Lower leg skin (tissue), 4 donors: ENCODE results near the gene SH3RF3. TPM values are rescaled to one million over a fixed set of nuclear protein-coding genes. Genes with fewer than 3 reads are reported as not detected.

Experiments
- DNase-seq, 2 donors: peaks; one replicate each; pipeline ENCODE4 v3.0.0-alpha.2; 2019; ENCODE audit warnings: low spot score in 2 of 2
- H3K4me3 ChIP-seq: fragments of 200-600 bp; sonication (generic); 2 replicates; pipeline ENCODE4 v1.5.1; 2017; ENCODE audit warnings: mild to moderate bottlenecking, low read depth; ENCODE audit not compliant: poor library complexity, severe bottlenecking
- POLR2A ChIP-seq, 2 donors: fragments of 450-650 bp; IDR thresholded peaks; one replicate each; pipeline ENCODE4 v1.6.1; 2016 to 2017; ENCODE audit warnings: antibody characterized with exemption in 2 of 2, mild to moderate bottlenecking in 1 of 2, moderate library complexity in 1 of 2
- WGBS, 2 donors: methylation state at CpG; one replicate each; pipeline ENCODE4 v1.1.5; 2018; 5-methylcytosine and 5-hydroxymethylcytosine counted together
- intact Hi-C: fragments of 100-400 bp; cut with DNase I; formaldehyde crosslinking; loops from one replicate; pipeline ENCODE4 v1.15.0; 2023; ENCODE audit warnings: low total_unique reads
- total RNA-seq, 4 donors: library from RNA; depleted of rRNA; stranded (reverse); fragments of >200 nt; gene quantifications; one replicate each; pipeline ENCODE4 v1.1.0, GENCODE V29; 2016
- TF ChIP-seq, protein P1 (sequence below), 3 donors: fragments of 450-650 bp; IDR thresholded peaks; one replicate each; pipeline ENCODE4 v1.5.1; 2016; ENCODE audit warnings: antibody characterized with exemption in 3 of 3, mild to moderate bottlenecking in 3 of 3, moderate library complexity in 2 of 3

The SH3RF3 gene
- total RNA-seq, 4 donors from 2014 or later = 1.9 to 7.4 (median 3.2) TPM

GRCh38 chr2:109288544-109289368 lies 159.8 kb downstream of the SH3RF3 start:
- intact Hi-C loops = no loop called here
- no peak for DNase-seq
- 71 to 72% methylated on average over 8 of the region's 8 CpGs for WGBS, 2 donors

GRCh38 chr2:109289504-109290222 lies 160.7 kb downstream of the SH3RF3 start:
- TF ChIP-seq POLR2A (IDR thresholded peaks at IDR 0.05) = no peak
- TF ChIP-seq, protein P1, sequence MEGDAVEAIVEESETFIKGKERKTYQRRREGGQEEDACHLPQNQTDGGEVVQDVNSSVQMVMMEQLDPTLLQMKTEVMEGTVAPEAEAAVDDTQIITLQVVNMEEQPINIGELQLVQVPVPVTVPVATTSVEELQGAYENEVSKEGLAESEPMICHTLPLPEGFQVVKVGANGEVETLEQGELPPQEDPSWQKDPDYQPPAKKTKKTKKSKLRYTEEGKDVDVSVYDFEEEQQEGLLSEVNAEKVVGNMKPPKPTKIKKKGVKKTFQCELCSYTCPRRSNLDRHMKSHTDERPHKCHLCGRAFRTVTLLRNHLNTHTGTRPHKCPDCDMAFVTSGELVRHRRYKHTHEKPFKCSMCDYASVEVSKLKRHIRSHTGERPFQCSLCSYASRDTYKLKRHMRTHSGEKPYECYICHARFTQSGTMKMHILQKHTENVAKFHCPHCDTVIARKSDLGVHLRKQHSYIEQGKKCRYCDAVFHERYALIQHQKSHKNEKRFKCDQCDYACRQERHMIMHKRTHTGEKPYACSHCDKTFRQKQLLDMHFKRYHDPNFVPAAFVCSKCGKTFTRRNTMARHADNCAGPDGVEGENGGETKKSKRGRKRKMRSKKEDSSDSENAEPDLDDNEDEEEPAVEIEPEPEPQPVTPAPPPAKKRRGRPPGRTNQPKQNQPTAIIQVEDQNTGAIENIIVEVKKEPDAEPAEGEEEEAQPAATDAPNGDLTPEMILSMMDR (IDR thresholded peaks at IDR 0.05) = no peak
- H3K4me3 ChIP-seq = no peak overlapping the region
- DNase-seq = no peak
- 93 to 94% methylated on average over 8 of the region's 8 CpGs for WGBS, 2 donors
- intact Hi-C loops = no loop called here

More at GRCh38 chr2:109288544-109289368, 159.8 kb downstream of the SH3RF3 start:
- H3K4me3 ChIP-seq = no peak overlapping the region
- TF ChIP-seq, protein P1 (IDR thresholded peaks at IDR 0.05) = no peak
- no peak for TF ChIP-seq POLR2A (IDR thresholded peaks at IDR 0.05)

DNA sequence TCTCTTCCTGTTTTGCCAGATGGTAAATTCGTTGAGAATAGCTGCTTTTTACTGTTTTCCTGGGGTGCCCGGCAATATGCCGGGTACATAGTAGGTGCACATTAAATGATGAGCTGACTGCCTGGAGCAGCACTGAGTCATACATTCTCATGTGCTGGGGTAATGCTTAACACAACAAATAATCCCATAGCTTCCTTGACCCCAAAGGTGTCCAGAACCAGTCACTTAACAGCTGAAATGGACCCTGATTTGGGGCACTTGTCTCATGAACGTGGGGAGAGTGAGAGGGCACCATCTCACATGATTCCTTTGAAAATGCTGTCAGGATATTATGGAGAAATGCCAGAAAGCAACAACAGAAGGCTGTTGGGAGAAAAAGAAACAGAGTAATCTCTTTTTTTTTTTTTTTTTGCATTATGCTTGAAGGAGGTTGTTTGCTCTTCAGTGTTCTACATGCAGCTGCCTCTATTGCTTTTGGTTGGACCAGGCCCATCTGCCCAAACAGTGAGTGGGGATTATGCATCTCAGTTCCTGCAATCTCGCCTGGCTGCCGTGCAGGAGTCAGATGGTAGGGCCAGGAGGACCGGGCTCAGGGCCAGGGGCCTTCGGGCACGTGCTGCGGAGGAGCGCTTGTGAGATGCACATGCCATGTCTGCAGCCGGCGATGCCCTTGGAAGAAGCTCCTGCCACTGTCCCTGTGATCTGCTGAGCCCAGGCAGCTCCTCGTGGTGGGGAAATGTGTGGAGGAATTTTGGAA lies 162.1 kb downstream of the SH3RF3 start:
- TF ChIP-seq, protein P1 (IDR thresholded peaks at IDR 0.05) = no peak
- TF ChIP-seq POLR2A (IDR thresholded peaks at IDR 0.05) = no peak
- DNase-seq = no peak
- intact Hi-C loops = no loop called here

DNA sequence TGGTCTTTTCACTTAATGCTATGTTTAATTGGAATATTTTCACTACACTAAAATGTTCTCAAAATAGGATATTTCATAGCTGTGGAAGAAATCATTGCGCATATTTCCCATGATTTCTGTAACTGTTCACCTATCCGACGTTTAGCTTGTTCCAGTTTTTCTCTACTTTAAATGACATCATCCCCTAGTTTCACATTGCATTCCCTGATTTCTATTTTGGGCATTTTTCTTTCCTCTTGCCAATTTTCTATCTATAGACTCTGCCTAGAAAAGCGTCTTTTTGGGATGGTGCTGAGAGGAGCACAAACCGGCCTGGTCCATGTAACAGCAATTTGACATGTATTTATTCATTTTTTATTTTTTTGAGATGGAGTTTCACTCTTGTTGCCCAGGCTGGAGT lies 163.4 kb downstream of the SH3RF3 start:
- DNase-seq = no peak
- intact Hi-C loops = no loop called here
- 71 to 85% methylated on average over 5 of the region's 5 CpGs for WGBS, 2 donors
- H3K4me3 ChIP-seq = no peak overlapping the region
- no peak for TF ChIP-seq POLR2A (IDR thresholded peaks at IDR 0.05)
- TF ChIP-seq, protein P1 (IDR thresholded peaks at IDR 0.05) = no peak

More for the DNA sequence above, 162.1 kb downstream of the SH3RF3 start:
- WGBS, 2 donors = 67 to 72% methylated on average over 14 of the region's 14 CpGs
- H3K4me3 ChIP-seq = no peak overlapping the region

GRCh38 chr2:109293663-109294062 lies 164.7 kb downstream of the SH3RF3 start:
- DNase-seq = no peak
- no peak overlapping the region for H3K4me3 ChIP-seq
- WGBS, 2 donors = 94 to 95% methylated on average over 8 of the region's 8 CpGs
- TF ChIP-seq, protein P1 (IDR thresholded peaks at IDR 0.05) = no peak
- no peak for TF ChIP-seq POLR2A (IDR thresholded peaks at IDR 0.05)
- intact Hi-C loops = no loop called here
